Stimulated activated naive CD8-positive, alpha-beta T cell treated with anti-CD3 and anti-CD28 coated beads, Interleukin-15, Interleukin-2, amounts not matched to agents 100 U/mL and 50 U/mL, for 24 hours (primary cell): ENCODE data around the gene FAM184B.
"Not testable (repeated sequence)": the region's sequence is repeated elsewhere in the genome, so short reads cannot be mapped to it uniquely, and the experiment has no call there.

Experiments used
- ATAC-seq: fragments of 150-1000 bp; cut with Tn5 transposase; one replicate; pipeline ENCODE4 v1.10.0; 2021
- DNase-seq: peaks from one replicate; pipeline ENCODE4 v3.0.0; 2021

Gene FAM184B

DNA sequence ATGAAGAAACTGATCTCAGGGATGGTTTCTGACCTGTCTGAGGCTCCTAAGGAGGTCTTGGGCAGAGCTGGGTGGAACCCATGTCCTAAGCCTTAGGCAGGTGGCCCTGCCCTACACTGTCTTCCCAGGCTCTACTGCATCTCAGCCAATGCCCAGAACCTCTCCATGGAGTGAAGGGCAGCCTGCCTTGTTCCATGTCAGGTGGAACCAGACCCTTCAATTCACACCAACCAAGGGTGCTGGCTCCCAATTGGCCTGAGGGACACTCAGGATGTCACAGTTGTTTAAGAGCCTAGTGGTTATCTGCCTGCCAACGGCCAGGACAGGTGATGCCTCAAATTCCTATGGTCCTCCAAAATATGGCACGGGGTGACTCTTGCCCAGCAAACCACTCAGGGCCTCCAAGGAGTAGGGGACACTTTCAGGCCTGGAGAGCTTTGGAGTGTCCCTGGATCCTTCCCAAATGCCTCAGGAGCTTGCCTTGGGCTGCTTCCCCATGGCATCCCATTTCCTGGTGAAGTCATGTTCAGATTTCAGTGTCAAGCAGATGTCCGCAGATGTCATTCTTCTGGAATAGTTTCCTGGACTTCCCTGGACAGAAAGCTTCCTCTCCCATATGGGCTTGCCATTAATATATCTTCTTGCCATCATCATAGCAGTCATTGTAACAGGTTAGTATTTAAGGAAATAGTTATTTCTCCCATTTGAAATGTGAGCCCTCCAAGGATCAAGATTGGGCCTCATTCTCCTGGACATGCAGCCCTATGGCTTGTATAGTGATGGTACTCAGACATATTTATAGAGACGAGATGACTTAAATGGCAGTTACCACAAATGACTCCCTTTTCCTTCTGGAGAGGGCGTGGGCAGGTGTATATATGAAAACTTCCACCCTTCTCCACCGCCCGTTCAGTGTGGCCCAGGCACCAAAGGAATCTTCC is 99.9 kb downstream of the FAM184B start:
- DNase-seq (no peak), ATAC-seq (no peak)

DNA sequence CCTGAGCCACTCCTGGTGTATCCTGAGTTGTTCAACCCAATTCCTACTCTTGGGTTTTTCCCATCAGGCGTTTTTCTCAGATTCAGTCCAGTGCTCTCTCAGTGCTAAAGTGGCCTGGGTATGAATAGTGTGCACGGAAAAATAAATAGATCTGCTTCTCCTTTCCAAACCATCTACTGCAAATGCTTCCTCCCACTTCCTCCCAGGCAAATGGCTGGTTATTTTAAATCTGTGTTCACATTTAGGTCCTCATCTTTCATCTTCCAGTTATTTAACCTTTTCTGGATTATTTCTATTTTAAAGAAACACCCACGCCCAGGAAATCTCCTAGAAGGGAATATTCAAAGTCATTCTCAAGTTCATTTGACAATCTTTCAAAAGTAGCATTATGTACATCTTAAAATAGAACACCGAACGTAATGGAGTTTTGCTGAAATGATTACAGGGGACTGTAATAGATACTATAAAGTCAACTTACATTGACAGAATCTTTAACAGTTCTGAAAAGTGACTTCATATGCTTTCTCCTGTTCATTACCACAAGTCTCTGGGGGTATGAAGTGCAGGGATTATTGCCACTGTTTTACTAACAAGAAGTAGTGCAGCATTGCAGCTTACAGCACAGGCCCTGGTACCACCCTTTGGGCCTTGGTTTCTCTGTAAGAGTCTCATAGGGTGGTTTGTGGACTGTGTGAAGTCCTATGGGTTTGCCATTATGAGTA is 100.7 kb downstream of the FAM184B start:
- no peak for ATAC-seq

DNA sequence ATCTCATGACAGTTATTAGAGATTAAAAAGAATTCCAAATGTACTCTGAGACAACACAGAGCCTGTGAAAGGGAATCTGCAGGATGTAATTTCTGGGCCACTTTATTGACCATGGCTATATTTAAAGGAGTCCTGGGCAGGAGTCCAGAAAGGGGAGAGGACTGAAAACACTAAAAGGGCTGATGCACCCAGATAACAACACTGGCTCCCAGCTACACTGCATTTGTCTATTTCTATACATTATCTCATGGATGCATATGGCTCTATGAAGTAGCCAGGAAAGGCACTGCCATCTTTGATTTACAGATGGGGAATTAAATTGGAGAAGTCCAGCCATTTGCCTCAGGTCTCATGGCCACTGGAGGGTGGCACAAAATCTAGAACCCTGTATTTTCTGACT is 111.0 kb downstream of the FAM184B start:
- no peak for ATAC-seq
- no peak for DNase-seq

More for the DNA sequence above, 100.7 kb downstream of the FAM184B start:
- DNase-seq: no peak

DNA sequence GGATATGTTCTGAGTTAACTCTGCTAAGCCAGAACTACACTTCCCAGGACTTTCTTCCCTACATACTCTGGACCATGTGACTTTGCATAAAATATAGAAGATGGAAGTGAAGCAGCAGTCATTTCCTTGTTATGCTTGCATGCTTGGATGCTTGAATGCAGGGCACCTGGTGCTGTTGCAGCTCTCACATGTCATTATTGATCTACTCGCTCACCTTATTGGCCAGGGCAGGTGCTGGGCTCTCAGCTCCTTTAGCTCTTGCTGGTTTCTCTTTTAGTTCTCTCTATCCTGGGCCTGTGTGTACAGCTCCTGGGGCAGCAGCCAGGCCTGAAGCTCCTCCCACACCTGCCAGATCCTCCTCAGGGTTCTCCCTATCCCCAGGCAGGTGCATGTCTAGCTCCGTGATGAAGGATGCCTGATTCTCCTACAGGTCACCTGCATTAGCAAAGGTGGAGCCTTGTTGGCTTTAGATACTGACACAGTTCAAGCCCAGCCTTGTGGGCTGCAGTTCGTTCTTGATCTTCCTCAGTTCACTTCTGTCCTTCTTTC is 113.7 kb downstream of the FAM184B start:
- ATAC-seq: no peak

DNA sequence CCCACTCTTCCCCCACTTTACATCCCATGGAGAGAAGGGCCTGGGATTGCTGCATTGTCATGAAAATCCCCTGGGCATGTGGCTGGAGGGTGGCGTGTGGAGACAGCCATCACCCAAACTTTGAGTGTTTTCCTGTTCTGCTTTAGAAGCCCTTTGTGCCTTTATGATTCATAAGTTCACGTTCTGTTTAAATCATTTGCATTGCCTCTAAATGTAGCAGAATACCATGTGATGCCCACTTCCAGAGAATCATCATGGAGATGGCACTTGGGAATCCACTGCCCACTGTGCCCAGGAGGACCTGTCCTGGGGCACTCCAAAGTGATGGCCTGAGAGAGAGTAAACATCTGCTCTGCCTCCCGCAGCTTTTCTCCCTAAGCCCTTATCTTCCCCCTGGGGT is 114.2 kb downstream of the FAM184B start:
- DNase-seq (no peak), ATAC-seq (no peak)

More for the DNA sequence above, 113.7 kb downstream of the FAM184B start:
- no peak for DNase-seq

DNA sequence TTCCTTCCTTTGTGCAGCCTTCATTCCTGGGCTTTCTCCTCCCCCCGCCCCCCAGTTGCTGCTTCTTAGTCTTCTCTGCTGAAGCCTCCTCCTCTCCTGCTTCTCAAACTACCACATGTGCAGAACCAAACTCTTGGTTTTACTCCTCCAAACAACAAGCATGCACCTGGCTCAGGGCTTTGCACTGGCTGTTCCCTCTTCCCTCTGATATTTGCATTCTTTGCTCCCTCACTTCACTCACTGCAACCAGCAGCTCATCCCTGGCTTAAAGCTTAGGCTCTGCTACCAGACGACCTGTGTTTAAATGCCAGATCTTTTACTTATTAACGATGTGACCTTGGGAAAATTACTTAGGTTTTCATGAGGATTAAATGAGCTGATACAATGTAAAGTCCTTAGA is 115.6 kb downstream of the FAM184B start:
- DNase-seq (no peak), ATAC-seq (no peak)

DNA sequence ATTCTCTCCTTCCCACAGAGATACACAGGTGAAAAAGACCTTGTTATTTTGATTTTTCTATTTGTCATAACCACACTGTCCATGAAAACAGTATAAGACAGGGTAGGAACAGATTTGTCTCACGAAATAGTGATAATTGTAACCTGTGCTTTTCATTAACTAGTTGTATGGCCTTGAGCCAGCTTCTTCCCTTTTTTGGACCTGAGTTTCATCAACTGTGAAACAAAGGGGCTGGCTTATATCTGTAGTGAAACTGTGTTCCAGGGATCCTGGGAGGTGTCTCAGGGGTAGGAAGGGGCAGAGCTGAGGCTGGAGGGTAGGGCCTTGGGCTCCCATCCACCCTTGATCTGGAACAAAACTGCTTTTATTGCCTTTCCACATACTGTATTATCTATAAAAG is 116.1 kb downstream of the FAM184B start:
- no peak for DNase-seq
- no peak for ATAC-seq

DNA sequence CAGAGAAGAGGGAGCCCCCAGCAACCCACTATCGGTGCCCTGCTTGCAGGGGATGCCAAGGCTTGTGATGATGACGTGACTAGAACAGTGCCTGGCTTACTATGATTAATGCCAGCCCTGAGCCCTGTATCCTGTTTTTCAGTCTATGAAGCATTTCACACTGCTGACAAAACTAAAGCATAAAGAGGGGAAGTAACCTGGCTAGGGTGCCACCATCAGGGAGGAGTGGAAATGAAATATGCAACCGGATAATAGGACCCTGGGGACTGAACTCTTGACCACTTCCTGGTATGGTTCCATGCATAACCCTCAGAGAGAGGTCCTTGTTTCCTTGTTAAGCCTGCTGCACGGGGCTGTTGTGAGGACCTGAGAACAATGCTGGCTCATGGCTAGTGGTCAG is 116.7 kb downstream of the FAM184B start:
- DNase-seq (no peak), ATAC-seq (peak; percentile 71)

DNA sequence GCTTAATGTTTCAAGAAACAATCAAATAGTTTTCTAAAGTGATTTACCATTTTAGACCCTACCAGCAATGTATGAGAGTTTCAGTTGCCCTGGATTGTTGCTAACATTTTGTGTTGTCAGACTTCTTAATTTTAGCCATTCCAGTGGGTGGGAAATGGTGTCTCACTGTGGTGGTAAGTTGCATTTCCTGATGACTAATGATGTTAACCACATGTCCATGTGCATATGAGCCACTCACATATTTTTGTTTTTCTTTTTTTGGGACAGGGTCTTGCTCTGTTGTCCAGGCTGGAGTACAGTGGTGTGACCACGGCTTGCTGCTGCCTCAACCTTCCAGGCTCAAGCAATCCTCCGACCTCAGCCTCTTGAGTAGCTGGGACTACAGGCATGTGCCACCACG is 118.7 kb downstream of the FAM184B start:
- ATAC-seq (no peak), DNase-seq (no peak)

DNA sequence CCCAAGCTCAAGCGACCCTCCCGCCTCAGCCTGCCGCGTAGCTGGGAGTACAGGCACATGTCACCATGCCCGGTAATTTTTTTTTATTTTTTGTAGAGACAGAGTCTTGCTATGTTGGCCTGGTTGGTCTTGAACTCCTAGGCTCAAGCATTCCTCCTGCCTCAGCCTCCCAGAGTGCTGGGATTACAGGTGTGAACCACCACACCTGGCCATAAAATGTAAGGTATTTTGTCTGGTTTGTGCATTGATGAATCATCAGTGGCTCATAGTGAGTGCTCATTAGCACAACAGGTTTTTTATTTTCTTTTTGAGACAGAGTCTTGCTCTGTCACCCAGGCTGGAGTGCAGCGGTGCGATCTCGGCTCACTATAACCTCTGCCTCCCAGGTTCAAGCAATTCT is 122.2 kb downstream of the FAM184B start:
- not testable (repeated sequence) for ATAC-seq, DNase-seq

DNA sequence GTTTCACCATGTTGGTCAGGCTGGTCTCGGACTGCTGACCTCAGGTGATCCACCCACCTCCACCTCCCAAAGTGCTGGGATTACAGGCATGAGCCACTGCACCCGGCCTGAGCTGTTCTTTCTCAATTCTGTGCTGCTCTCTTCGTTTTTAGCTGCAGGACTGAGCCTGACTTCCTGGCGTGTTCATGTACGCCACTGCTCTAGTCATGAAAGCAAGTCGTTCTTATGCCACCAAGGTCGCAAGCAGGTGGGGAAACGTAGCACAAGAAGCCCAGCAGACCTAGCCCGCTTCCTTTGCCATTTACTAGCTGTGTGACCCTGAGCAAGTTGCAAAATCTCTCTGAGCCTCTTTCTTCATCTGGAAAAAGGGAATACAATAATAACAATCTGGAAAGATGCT is 123.6 kb downstream of the FAM184B start:
- ATAC-seq (no peak), DNase-seq (no peak)

DNA sequence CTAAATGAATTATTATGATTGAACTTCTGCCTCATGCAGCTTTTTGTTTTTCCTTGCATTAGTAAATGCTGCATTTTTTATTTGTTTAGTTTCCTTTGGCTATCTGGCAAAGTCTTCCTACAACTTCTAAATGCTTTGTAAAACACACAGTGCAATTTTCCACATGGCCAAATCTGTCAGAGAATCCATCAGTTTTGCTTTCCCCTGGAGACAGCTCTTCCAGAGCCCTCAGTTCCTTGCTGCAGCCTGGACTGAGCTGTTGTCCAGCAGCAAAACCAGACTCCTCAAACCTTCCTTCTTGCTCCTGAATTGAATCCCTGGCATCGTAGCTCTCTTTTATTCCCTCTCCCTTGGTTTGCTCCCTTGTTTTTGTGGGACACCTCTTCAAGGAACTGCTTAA is 124.3 kb downstream of the FAM184B start:
- DNase-seq (no peak), ATAC-seq (no peak)

DNA sequence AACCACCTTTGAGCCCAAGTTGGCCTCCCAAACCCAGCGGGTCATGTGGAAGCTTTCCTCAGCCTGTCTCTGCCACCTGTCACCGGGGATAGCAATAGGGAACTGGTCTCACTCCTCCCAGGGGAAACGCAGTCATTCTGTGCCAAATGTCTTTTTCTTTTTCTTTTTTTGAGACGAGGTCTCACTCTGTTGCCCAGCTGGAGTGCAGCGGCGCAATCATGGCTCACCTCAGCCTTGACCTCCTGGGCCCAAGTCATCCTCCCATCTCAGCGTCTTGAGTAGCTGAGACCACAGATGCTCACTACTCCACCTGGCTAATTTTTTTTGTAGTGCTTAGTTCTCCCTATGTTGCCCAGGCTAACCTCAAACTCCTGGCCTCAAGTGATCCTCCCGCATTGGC is 126.7 kb downstream of the FAM184B start:
- no peak for ATAC-seq
- DNase-seq: no peak

DNA sequence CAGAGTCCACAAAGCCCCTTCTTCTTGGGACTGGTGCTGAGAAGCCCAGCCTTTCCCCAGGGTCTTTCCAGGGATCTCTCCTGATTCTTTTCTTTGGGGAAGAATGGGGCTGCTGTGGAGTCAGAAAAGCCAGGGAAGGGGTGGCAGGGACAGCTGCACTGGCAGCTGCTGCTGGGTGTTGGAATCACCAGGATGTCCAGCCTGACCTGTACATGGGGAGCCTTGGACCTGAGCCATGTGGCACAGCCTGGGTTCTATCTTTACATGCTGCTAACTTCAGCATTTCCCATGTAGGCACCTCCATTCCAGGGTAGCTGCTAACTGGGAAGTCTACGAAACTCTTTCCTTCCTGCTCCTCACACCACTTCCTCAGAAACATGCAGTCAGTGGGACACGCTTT is 131.0 kb downstream of the FAM184B start:
- no peak for ATAC-seq
- DNase-seq: no peak

DNA sequence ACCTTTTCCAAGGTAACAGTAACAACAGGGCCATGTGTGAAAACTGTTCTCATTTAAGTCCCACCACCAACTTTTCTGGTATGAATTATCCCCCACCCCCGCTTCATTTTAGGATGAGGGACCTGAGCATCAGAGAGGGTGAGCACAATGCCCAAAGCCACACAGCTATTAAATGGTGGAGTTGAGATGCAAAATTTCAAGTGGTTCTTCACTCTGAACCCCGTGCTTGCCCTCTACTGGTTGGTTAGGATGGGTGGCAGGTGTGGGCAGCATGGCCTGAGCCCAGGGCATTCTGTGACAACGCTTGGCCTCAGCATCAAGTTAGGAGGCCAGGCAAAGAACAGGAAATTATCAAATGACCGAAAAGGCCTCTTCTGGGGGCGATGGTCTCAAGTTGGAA is 133.5 kb downstream of the FAM184B start:
- DNase-seq: no peak
- peak; percentile 45 for ATAC-seq

DNA sequence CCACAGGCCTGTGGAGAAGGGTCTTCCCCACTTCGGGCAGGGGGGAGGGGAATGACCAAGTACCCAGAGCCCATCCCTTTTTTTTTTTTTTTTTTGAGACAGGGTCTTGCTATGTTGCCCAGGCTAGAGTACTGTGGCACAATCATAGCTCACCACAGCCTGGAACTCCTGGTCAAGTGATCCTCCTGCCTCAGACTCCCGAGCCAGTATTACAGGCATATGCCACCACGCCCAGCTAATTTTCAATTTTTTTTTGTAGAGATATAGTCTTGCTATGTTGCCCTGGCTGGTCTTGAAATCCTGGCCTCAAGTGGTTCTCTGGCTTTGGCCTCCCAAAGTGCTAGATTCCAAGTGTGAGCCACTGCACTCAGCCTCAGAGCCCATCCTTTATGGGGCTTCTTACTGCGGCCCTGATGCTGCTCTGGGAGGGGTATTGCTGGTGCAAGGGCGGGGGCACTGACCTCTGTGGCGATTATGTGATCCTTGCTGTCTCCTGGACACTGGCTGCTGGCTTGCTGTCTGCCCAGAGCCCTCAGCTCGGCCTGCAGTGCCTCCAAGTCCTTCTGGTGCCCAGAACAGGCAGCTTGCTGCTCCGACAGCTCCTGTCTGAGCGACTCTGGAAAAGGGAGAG is 134.1 kb downstream of the FAM184B start:
- ATAC-seq (no peak), DNase-seq (no peak)

DNA sequence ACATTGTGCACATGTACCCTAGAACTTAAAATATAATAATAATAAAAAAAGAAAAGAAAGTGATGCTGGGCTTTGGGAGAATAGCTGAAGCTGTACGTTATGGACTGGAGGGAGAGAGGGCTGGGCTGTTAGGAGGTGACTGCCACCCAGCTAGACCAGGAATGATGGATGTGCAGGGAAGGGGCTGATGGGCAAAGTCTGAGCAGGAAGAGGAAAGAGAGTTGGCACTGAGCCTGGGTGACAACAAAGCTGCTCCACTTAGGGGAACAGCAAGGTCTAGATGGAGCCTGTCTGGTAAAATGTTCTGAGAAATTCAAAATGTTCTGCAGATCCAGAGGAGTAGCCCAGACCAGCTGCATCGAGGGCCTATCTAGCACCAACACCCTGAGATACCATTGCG is 134.7 kb downstream of the FAM184B start:
- DNase-seq (no peak), ATAC-seq (no peak)

DNA sequence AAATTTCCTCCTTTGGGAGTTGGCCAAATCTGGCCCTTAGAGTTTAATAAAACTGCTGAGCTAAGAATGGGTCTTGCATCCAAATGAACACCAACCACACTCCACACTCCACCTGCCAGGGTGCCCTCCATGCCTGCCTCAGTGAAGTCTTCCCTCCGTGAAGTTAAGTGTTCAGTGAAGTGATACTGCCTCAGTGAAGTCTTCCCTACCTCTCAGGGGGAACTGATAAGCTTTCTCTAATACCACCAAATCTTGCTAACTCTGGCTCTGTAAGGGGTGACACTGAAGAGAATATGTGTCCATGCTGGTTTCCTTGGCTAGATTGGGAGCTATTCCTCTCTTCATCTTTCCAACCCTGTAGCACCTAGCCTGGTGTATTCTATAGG is 139.0 kb downstream of the FAM184B start:
- ATAC-seq: no peak

DNA sequence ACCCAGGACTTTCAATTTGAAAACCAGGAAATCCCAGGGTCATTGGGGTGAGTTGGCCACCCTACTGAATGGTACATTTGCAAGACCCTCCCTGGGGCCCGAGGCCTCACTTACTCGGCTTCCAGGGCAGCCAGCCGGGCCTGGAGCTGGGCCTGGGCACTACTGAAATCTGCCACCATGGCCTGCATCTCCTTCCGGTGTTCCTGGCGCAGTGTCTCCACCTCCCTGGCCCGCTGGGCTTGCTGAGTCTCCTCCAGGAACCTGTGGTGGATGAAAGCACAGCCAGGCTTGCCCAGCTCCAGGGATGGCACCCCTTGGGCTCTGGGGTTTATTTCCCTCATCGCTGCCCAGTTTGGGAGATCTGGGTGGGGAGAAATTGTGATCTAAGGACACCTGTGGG is 142.3 kb downstream of the FAM184B start:
- DNase-seq (no peak), ATAC-seq (no peak)

More for the DNA sequence above, 139.0 kb downstream of the FAM184B start:
- DNase-seq: no peak

DNA sequence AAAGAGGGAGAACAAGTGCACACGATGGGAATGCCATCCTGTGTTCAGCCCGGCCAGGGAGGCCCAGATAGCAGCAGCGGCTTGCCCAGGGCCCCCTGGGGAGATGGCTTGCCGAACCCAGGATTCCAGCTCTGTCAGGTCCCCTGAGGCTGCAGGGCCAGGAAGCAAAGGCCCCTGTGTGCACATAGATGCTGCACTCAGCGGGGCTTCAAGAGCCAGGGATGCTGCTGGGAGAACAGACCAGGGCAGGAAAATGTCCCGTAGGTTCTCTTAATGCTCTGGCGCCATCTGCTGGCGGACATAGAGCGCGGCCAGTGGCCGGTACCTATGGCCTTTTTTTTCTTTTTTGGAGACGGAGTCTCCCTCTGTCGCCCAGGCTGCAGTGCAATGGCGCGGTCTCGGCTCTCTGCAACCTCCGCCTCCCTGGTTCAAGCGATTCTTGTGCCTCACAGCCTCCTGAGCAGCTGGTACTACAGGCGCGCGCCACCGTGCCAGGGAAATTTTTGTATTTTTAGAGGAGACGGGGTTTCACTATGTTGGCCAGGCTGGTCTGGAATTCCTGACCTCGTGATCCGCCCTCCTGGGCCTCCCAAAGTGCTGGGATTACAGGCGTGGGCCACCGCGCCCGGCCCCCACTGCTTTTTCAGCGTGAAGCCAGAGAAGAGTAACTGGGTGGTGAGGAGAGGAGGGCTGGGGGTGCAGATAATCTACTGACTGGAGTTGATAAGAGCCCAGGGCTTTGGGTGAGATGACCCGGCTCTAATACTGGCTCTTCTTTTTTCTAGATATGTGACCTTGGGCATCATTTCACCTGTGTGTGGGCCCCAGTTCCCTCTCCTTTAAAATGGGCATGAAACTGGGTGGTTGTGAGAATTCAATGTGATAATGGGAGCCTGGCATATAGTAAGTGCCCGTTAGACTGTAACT is 144.5 kb downstream of the FAM184B start:
- ATAC-seq (peak; percentile 83), DNase-seq (peak; percentile 79)

DNA sequence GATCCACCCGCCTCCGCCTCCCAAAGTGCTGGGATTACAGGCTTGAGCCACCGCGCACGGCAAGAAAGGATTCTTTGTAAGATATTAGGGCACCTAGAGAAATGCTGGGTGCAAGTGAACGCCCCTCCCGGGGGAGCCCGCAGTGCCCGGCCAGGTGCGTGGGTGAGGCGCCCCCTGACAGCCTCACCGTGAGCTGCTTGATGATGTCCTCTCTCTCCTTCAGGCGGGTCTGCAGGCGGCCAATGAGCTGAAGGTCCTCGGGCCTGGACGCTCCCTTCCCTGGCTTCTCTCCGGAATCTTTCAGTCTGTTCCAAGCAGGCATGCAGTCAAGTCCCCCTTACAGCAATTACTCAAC is 145.1 kb downstream of the FAM184B start:
- no peak for DNase-seq
- no peak for ATAC-seq

DNA sequence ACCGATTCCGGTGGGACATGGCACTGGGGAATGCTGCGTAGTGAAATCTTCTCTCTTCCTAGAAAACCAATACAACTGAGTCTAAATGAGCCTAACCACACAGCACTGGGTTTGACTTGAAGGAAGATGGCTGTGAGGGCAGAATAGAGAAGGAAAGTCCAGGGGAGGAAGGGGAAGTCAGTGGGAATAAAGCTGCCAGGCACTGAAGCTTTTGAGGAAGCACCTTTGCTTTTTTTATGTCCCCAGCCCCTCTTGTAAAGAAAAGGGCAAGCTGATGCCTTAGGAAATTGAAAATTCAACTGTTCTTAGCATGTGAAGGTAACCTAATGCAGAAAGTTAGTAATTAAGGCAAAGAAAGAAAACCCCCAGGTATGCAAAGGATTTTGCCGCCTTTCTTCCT is 146.4 kb downstream of the FAM184B start:
- no peak for ATAC-seq
- no peak for DNase-seq
